ENCODE data around the gene SLC2A13.

DNA sequence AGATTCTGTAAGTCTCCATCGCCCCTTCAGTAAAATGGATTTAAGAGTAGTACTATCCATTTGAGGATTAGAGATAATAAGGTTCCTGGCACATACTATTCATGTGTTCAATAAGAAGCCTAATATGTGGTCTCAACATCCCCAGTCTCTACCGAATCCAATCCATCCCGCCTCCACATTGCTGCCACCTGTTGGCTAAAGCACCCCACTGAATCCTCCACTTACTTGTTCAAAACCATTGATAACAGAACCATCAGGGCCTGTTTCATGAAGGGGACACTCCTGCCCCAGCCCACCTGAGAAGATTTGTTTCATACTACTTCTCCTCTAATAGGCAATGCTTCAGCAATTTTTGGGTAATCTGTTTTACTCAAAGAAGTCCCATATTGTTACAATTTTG is 147.5 kb downstream of the SLC2A13 start:
- TF ChIP-seq, protein P1, sequence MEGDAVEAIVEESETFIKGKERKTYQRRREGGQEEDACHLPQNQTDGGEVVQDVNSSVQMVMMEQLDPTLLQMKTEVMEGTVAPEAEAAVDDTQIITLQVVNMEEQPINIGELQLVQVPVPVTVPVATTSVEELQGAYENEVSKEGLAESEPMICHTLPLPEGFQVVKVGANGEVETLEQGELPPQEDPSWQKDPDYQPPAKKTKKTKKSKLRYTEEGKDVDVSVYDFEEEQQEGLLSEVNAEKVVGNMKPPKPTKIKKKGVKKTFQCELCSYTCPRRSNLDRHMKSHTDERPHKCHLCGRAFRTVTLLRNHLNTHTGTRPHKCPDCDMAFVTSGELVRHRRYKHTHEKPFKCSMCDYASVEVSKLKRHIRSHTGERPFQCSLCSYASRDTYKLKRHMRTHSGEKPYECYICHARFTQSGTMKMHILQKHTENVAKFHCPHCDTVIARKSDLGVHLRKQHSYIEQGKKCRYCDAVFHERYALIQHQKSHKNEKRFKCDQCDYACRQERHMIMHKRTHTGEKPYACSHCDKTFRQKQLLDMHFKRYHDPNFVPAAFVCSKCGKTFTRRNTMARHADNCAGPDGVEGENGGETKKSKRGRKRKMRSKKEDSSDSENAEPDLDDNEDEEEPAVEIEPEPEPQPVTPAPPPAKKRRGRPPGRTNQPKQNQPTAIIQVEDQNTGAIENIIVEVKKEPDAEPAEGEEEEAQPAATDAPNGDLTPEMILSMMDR (IDR thresholded peaks at IDR 0.05): no peak
- no peak for TF ChIP-seq POLR2AphosphoS5 (IDR thresholded peaks at IDR 0.05; ENCODE audit: insufficient read depth in 1 of 2, low read depth in 1 of 2)

Measured in vagina (tissue), 2 donors.